ENCODE results near the gene C10orf143.

DNA sequence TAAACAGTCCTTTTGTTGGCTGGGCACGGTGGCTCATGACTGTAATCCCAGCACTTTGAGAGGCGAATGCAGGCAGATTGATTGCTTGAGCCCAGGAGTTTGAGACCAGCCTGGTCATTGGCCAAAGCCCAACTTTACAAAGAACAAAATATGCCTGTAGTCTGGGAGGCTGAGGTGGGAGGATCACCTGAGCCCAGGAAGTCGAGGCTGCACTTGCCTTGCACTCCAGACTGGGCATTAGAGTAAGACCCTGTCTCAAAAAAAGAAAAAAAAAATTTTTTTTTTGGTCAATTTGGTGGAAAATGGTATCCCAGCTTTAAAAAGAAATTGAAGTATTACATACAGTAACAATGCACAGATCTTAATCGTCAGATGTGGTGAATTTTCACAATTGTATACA is 30.4 kb upstream of the C10orf143 start:
- no peak for TF ChIP-seq POLR2A (IDR thresholded peaks at IDR 0.05)
- TF ChIP-seq, protein P1, sequence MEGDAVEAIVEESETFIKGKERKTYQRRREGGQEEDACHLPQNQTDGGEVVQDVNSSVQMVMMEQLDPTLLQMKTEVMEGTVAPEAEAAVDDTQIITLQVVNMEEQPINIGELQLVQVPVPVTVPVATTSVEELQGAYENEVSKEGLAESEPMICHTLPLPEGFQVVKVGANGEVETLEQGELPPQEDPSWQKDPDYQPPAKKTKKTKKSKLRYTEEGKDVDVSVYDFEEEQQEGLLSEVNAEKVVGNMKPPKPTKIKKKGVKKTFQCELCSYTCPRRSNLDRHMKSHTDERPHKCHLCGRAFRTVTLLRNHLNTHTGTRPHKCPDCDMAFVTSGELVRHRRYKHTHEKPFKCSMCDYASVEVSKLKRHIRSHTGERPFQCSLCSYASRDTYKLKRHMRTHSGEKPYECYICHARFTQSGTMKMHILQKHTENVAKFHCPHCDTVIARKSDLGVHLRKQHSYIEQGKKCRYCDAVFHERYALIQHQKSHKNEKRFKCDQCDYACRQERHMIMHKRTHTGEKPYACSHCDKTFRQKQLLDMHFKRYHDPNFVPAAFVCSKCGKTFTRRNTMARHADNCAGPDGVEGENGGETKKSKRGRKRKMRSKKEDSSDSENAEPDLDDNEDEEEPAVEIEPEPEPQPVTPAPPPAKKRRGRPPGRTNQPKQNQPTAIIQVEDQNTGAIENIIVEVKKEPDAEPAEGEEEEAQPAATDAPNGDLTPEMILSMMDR (IDR thresholded peaks at IDR 0.05), result no peak

Measured in uterus (tissue), 2 donors.